Large intestine (tissue), 3 donors: Measurements from ENCODE around the gene PPIF. TPM values are rescaled to one million over a fixed set of nuclear protein-coding genes. Genes with fewer than 3 reads are reported as not detected.

Experiments used
- DNase-seq, 2 donors: peaks; one replicate each; pipeline versions ENCODE4 v3.0.0 to v3.0.0-alpha.2; 2013
- H3K27ac ChIP-seq: one replicate; pipeline ENCODE4 v1.5.1; 2013; ENCODE audit warnings: low read length
- H3K27me3 ChIP-seq: 2 replicates; pipeline ENCODE4 v1.6.1; 2013; ENCODE audit warnings: low read length; ENCODE audit not compliant: control insufficient read depth, insufficient read depth
- H3K36me3 ChIP-seq: 2 replicates; pipeline ENCODE4 v1.6.1; 2013; ENCODE audit warnings: low read length; ENCODE audit not compliant: control insufficient read depth, insufficient read depth
- H3K4me1 ChIP-seq: one replicate; pipeline ENCODE4 v1.6.1; 2013; ENCODE audit warnings: low read length; ENCODE audit not compliant: control insufficient read depth, insufficient read depth
- H3K4me3 ChIP-seq: one replicate; pipeline ENCODE4 v1.5.1; 2013; ENCODE audit warnings: low read length
- H3K9me3 ChIP-seq: one replicate; pipeline ENCODE4 v1.6.1; 2013; ENCODE audit warnings: mild to moderate bottlenecking, low read depth, low read length, moderate library complexity; ENCODE audit not compliant: control insufficient read depth
- WGBS: methylation state at CpG from one replicate; pipeline ENCODE4 v1.1.5; 2013; ENCODE audit warnings: low lambda C conversion rate; ENCODE audit not compliant: insufficient coverage; 5-methylcytosine and 5-hydroxymethylcytosine counted together
- polyA plus RNA-seq: library from polyadenylated mRNA; unstranded; fragments of 120-200 nt; gene quantifications from one replicate; pipeline ENCODE4 v1.2.1, GENCODE V29; 2013

The PPIF gene
- polyA plus RNA-seq, 1 donor = 67.5 TPM

GRCh38 chr10:79387974-79388850 lies 40.9 kb downstream of the PPIF start:
- Histone ChIP-seq H3K9me3 (no peaks in the 10 kb centered on the region), H3K4me1 (peaks cover 21% of the 10 kb centered on the region), H3K27me3 (no peaks in the 10 kb centered on the region), H3K27ac (no peak overlapping the region), H3K4me3 (no peak overlapping the region), H3K36me3 (peaks cover 28% of the 10 kb centered on the region)
- WGBS = no CpG with 5 or more reads among the region's 11 CpGs
- DNase-seq = no peak

- no CpG with 5 or more reads among the region's 2 CpGs for WGBS
- no peak overlapping the region for H3K4me3 ChIP-seq
- H3K27me3 ChIP-seq = no peaks in the 10 kb centered on the region
- H3K9me3 ChIP-seq = no peaks in the 10 kb centered on the region
- DNase-seq = no peak
- H3K27ac ChIP-seq = no peak overlapping the region
- peaks cover 21% of the 10 kb centered on the region for H3K36me3 ChIP-seq
- H3K4me1 ChIP-seq = peaks cover 33% of the 10 kb centered on the region
These were observed 42.8 kb downstream of the PPIF start for GRCh38 chr10:79390057-79390456.

GRCh38 chr10:79390551-79391229 lies 43.4 kb downstream of the PPIF start:
- Histone ChIP-seq H3K4me3 (no peak overlapping the region), H3K27me3 (no peaks in the 10 kb centered on the region), H3K36me3 (peaks cover 18% of the 10 kb centered on the region), H3K4me1 (peaks cover 33% of the 10 kb centered on the region), H3K9me3 (no peaks in the 10 kb centered on the region), H3K27ac (no peak overlapping the region)
- no CpG with 5 or more reads among the region's 16 CpGs for WGBS
- no peak for DNase-seq

GRCh38 chr10:79391231-79392019 lies 44.2 kb downstream of the PPIF start:
- no CpG with 5 or more reads among the region's 12 CpGs for WGBS
- H3K27me3 ChIP-seq = no peaks in the 10 kb centered on the region
- peak overlapping the region; percentile 15 for H3K4me3 ChIP-seq
- H3K27ac ChIP-seq = peak overlapping the region; percentile 30
- peak; percentile 57 to 86 for DNase-seq
- no peaks in the 10 kb centered on the region for H3K9me3 ChIP-seq
- H3K4me1 ChIP-seq = peaks cover 33% of the 10 kb centered on the region
- H3K36me3 ChIP-seq = peaks cover 13% of the 10 kb centered on the region

- H3K36me3 ChIP-seq = peaks cover 7% of the 10 kb centered on the region
- no peaks in the 10 kb centered on the region for H3K27me3 ChIP-seq
- no peak for DNase-seq
- peaks cover 33% of the 10 kb centered on the region for H3K4me1 ChIP-seq
- H3K4me3 ChIP-seq = no peak overlapping the region
- WGBS = no CpG with 5 or more reads among the region's 14 CpGs
- H3K27ac ChIP-seq = peak overlapping the region; percentile 25
- H3K9me3 ChIP-seq = no peaks in the 10 kb centered on the region
These were observed 44.7 kb downstream of the PPIF start for GRCh38 chr10:79392020-79392398.

- Histone ChIP-seq H3K36me3 (peaks cover 5% of the 10 kb centered on the region), H3K27ac (peak overlapping the region; percentile 4), H3K4me3 (no peak overlapping the region), H3K4me1 (peaks cover 37% of the 10 kb centered on the region), H3K27me3 (no peaks in the 10 kb centered on the region), H3K9me3 (no peaks in the 10 kb centered on the region)
- no peak for DNase-seq
- WGBS = 83% methylated on average over 1 of the region's 6 CpGs
These were observed 45.4 kb downstream of the PPIF start for GRCh38 chr10:79392506-79393176.

GRCh38 chr10:79393221-79393923 lies 46.1 kb downstream of the PPIF start:
- no peaks in the 10 kb centered on the region for H3K27me3 ChIP-seq
- WGBS = no CpG with 5 or more reads among the region's 4 CpGs
- peak overlapping the region; percentile 71 for H3K27ac ChIP-seq
- peak overlapping the region; percentile 10 for H3K4me3 ChIP-seq
- H3K4me1 ChIP-seq = peaks cover 44% of the 10 kb centered on the region
- H3K36me3 ChIP-seq = peaks cover 5% of the 10 kb centered on the region
- no peak for DNase-seq
- H3K9me3 ChIP-seq = no peaks in the 10 kb centered on the region

- Histone ChIP-seq H3K4me3 (peak overlapping the region; percentile 10), H3K36me3 (peaks cover 2% of the 10 kb centered on the region), H3K27ac (peak overlapping the region; percentile 71), H3K4me1 (peaks cover 51% of the 10 kb centered on the region), H3K9me3 (no peaks in the 10 kb centered on the region), H3K27me3 (no peaks in the 10 kb centered on the region)
- 56% methylated on average over 5 of the region's 17 CpGs for WGBS
- peak; percentile 85 to 93 for DNase-seq
These were observed 46.8 kb downstream of the PPIF start for GRCh38 chr10:79393924-79394610.

- Histone ChIP-seq H3K9me3 (no peaks in the 10 kb centered on the region), H3K4me3 (no peak overlapping the region), H3K27ac (peak overlapping the region; percentile 61), H3K4me1 (peaks cover 57% of the 10 kb centered on the region), H3K36me3 (peaks cover 2% of the 10 kb centered on the region), H3K27me3 (no peaks in the 10 kb centered on the region)
- DNase-seq = no peak
- WGBS = 100% methylated on average over 1 of the region's 5 CpGs
These were observed 47.4 kb downstream of the PPIF start for GRCh38 chr10:79394664-79395063.
